BLaER1 (cell line): ENCODE data around the gene KCTD5.
"Not testable (repeated sequence)": the region's sequence is repeated elsewhere in the genome, so short reads cannot be mapped to it uniquely, and the experiment has no call there.

Experiments
- H3K27ac ChIP-seq: shearing (Covaris generic); formaldehyde crosslinking; 2 replicates; pipeline ENCODE4 v1.8.1; 2022
- H3K27me3 ChIP-seq: shearing (Covaris generic); formaldehyde crosslinking; 2 replicates; pipeline ENCODE4 v1.8.1; 2022
- H3K36me3 ChIP-seq: shearing (Covaris generic); formaldehyde crosslinking; 2 replicates; pipeline ENCODE4 v1.8.1; 2022
- H3K4me1 ChIP-seq: shearing (Covaris generic); formaldehyde crosslinking; 2 replicates; pipeline ENCODE4 v1.8.1; 2022
- H3K4me2 ChIP-seq: shearing (Covaris generic); formaldehyde crosslinking; 2 replicates; pipeline ENCODE4 v1.8.1; 2022
- H3K4me3 ChIP-seq: shearing (Covaris generic); formaldehyde crosslinking; 2 replicates; pipeline ENCODE4 v1.8.1; 2022
- H3K9ac ChIP-seq: shearing (Covaris generic); formaldehyde crosslinking; 2 replicates; pipeline ENCODE4 v1.8.1; 2022
- H3K9me3 ChIP-seq: shearing (Covaris generic); formaldehyde crosslinking; 2 replicates; pipeline ENCODE4 v1.8.1; 2022
- H4K20me1 ChIP-seq: shearing (Covaris generic); formaldehyde crosslinking; 2 replicates; pipeline ENCODE4 v1.8.1; 2022
- Cebpa-rat ChIP-seq: shearing (Covaris generic); IDR thresholded peaks from 2 replicates; pipeline ENCODE4 v1.8.1; 2022

KCTD5 gene

DNA sequence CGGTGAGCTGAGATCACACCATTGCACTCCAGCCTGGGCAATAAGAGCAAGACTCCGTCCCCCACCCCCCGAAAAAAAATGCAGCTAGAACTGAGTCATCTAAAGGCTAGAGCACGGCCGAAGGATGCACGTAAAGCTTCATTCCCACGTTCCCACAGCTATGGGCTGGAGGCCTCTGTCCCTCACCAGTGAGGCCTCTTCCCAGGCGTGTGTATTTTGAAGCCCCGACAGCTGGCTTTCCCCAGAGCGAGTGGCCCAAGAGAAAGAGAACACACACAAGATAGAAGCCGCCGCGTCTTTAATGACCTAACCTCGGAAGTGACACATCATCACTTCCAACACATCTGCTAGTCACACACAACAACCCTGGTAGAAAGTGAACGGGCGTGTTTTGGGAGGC lies 6.6 kb upstream of the KCTD5 start:
- no peak for TF ChIP-seq Cebpa-rat
- no peaks in the 10 kb centered on the region for H3K9me3 ChIP-seq
- no peak overlapping the region for H3K9ac ChIP-seq
- H3K4me1 ChIP-seq, result peaks cover 82% of the 10 kb centered on the region
- H4K20me1 ChIP-seq, result peaks cover 35% of the 10 kb centered on the region
- H3K27me3 ChIP-seq, result no peaks in the 10 kb centered on the region
- no peaks in the 10 kb centered on the region for H3K36me3 ChIP-seq
- H3K4me2 ChIP-seq, result peak overlapping the region; percentile 45; the same call in 1 of the 2 replicates
- no peak overlapping the region for H3K4me3 ChIP-seq
- H3K27ac ChIP-seq, result no peak overlapping the region

- not testable (repeated sequence) for H3K9ac ChIP-seq, H3K27ac ChIP-seq, H3K9me3 ChIP-seq, H3K27me3 ChIP-seq, H3K36me3 ChIP-seq, H3K4me3 ChIP-seq
- Histone ChIP-seq H4K20me1 (peaks cover 26% of the 10 kb centered on the region), H3K4me1 (peaks cover 82% of the 10 kb centered on the region), H3K4me2 (peak overlapping the region; percentile 71)
Observed at GRCh38 chr16:2676937-2677336, 5.4 kb upstream of the KCTD5 start.

- not testable (repeated sequence) for H3K36me3 ChIP-seq, H3K4me3 ChIP-seq
- H3K4me2 ChIP-seq, result peak overlapping the region; percentile 71
Observed at GRCh38 chr16:2678206-2678965, 3.9 kb upstream of the KCTD5 start.

GRCh38 chr16:2679902-2680301 lies 2.4 kb upstream of the KCTD5 start:
- H3K27me3 ChIP-seq, H3K9me3 ChIP-seq, H3K36me3 ChIP-seq, H3K27ac ChIP-seq: not testable (repeated sequence)
- H3K4me2 ChIP-seq, result peak overlapping the region; percentile 92
- H4K20me1 ChIP-seq, result peaks cover 29% of the 10 kb centered on the region; the same call in 1 of the 2 replicates
- peak overlapping the region; percentile 47 for H3K4me3 ChIP-seq
- H3K9ac ChIP-seq, result peak overlapping the region; percentile 12; the same call in 1 of the 2 replicates
- H3K4me1 ChIP-seq, result peaks cover 80% of the 10 kb centered on the region

More at GRCh38 chr16:2678206-2678965, 3.9 kb upstream of the KCTD5 start:
- not testable (repeated sequence) for H3K9me3 ChIP-seq, H3K27ac ChIP-seq, H3K27me3 ChIP-seq, H3K9ac ChIP-seq
- Histone ChIP-seq H4K20me1 (peaks cover 27% of the 10 kb centered on the region; the same call in 1 of the 2 replicates), H3K4me1 (peaks cover 79% of the 10 kb centered on the region)

- peak overlapping the region; percentile 92 for H3K4me2 ChIP-seq
- H3K27me3 ChIP-seq, H3K36me3 ChIP-seq, H3K9me3 ChIP-seq, H3K27ac ChIP-seq, H3K9ac ChIP-seq: not testable (repeated sequence)
- H3K4me3 ChIP-seq, result peak overlapping the region; percentile 47; the same call in 1 of the 2 replicates
- H4K20me1 ChIP-seq, result peaks cover 26% of the 10 kb centered on the region; the same call in 1 of the 2 replicates
- peaks cover 78% of the 10 kb centered on the region for H3K4me1 ChIP-seq
Observed at GRCh38 chr16:2680360-2680759, 2.0 kb upstream of the KCTD5 start.

- not testable (repeated sequence) for H3K36me3 ChIP-seq, H3K9me3 ChIP-seq, H3K27me3 ChIP-seq
- Histone ChIP-seq H3K4me2 (peak overlapping the region; percentile 92), H3K27ac (peak overlapping the region; percentile 84), H3K9ac (peak overlapping the region; percentile 90), H3K4me3 (peak overlapping the region; percentile 85), H3K4me1 (peaks cover 69% of the 10 kb centered on the region), H4K20me1 (peaks cover 31% of the 10 kb centered on the region)
Observed at GRCh38 chr16:2683041-2683440, 718 bp downstream of the KCTD5 start.

DNA sequence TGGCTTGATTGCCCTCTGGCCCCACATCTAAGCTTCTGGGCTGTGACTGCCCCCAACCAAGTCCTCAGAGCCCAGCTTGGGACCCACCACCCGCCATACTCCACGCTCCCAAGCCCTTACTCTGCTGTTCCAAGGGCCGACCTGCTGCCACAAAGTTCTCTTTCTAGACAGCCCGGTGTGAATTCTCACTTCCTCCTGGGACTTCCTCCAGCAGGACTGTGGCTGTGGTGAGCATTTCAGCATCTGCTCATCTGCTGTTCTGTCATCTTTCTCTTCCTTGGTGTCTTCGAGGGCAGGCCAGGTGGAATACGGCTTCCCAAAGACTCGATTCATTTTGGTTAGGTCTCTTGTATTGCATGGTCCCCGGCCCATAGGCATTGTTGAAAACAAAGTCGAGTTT lies 3.8 kb downstream of the KCTD5 start:
- H3K9ac ChIP-seq, H3K9me3 ChIP-seq, H3K4me3 ChIP-seq, H3K27ac ChIP-seq, H3K27me3 ChIP-seq: not testable (repeated sequence)
- Histone ChIP-seq H3K4me2 (peak overlapping the region; percentile 54), H3K36me3 (peaks cover 14% of the 10 kb centered on the region), H4K20me1 (peaks cover 52% of the 10 kb centered on the region), H3K4me1 (peaks cover 64% of the 10 kb centered on the region)

DNA sequence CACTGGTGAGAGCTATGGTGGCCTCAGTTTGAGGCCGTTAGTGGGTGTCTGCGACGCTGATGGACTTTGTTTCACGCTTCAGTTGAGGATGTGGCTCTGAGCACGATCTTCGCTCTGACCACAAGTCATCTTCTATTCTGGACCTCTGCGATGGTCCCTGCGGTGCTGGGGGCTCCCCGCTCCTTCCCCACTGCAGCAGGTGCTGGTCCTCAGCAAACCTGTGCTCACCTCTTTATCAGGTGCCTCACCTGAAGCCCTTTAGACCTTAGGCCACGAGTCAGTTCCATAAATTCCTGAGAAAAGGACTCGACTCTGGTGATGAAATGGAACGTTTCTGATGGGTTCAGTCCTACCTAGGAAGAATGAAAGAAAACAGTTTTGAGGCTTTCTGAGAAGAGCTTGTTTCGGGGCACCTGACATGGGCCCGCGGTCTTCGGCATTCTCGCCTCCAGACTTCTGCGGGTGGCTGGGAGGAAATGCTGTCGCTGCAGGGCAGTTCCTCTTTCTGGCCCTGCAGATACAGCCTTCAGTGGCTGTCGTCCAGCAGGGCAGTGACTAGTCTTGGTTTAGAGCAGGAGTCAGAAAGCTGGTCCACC lies 4.7 kb downstream of the KCTD5 start:
- H3K27ac ChIP-seq, result peak overlapping the region; percentile 66
- peak overlapping the region; percentile 17; the same call in 1 of the 2 replicates for H3K9ac ChIP-seq
- H3K27me3 ChIP-seq, result no peaks in the 10 kb centered on the region
- H3K4me1 ChIP-seq, result peaks cover 64% of the 10 kb centered on the region
- peaks cover 62% of the 10 kb centered on the region for H4K20me1 ChIP-seq
- peaks cover 17% of the 10 kb centered on the region for H3K36me3 ChIP-seq
- H3K4me3 ChIP-seq, result peak overlapping the region; percentile 51
- H3K9me3 ChIP-seq, result no peaks in the 10 kb centered on the region
- TF ChIP-seq Cebpa-rat, result no peak
- H3K4me2 ChIP-seq, result peak overlapping the region; percentile 93

DNA sequence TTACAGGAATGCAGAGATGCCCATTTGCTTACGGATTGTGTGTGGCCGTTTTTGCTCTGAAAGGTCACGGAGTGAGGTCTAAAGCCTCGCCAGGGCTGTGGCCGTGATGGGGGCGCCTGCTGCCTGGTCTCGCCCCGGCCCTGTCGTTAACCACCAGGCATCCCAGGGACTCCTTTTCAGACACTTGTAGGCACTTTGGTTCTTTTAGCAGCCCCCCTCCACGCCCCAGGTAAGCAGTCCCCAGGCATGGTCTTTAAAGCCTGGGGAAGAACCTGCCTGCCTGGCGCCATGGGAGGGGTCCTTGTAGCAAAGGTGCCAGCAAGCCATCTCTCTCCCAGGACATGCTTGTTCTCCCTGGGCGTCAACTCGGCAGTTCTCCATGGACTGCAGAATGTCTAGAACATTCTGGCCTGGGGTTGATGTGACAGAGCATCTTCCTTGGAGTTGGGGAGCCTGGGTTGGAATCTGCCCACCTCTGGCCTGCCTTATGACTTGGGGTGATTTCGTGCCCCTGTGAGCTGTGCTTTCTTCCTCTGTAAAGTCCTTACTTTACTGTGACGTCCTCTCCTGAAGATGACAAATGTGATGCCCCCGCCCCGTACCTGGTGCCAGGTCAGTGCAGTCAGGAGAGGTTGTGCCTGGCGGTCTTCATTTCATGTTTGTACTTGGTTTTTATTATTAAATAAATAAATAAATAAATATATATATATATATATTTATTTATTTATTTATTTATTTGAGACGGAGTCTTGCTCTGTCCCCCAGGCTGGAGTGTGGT lies 5.4 kb downstream of the KCTD5 start:
- Histone ChIP-seq H3K9me3 (no peaks in the 10 kb centered on the region), H3K9ac (peak overlapping the region; percentile 17; the same call in 1 of the 2 replicates), H3K4me2 (peak overlapping the region; percentile 93), H3K4me1 (peaks cover 71% of the 10 kb centered on the region), H3K27ac (peak overlapping the region; percentile 32; the same call in 1 of the 2 replicates), H4K20me1 (peaks cover 67% of the 10 kb centered on the region), H3K4me3 (peak overlapping the region; percentile 51), H3K27me3 (no peaks in the 10 kb centered on the region), H3K36me3 (peaks cover 17% of the 10 kb centered on the region)
- no peak for TF ChIP-seq Cebpa-rat

DNA sequence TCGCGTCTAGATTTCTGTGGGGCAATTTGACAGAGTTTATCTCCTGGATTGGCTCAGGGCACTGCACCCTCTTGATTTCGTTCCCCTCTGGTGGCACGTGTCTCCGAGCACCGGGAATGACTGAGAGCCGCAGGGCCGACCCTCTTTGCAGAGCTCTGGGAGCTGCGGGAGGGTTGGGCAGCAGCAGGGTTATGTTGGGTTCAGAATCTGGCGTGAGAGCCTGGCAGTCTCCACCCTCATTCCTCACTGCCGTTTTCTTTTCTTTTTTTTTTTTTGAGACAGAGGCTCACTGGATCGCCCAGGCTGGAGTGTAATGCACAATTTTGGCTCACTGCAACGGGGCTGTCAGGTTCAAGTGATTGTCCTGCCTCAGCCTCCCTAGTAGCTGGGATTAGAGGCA lies 7.1 kb downstream of the KCTD5 start:
- H3K27me3 ChIP-seq, H3K4me3 ChIP-seq, H3K27ac ChIP-seq, H3K9me3 ChIP-seq, H3K9ac ChIP-seq: not testable (repeated sequence)
- Histone ChIP-seq H4K20me1 (peaks cover 70% of the 10 kb centered on the region), H3K36me3 (peaks cover 17% of the 10 kb centered on the region), H3K4me2 (peak overlapping the region; percentile 97), H3K4me1 (peaks cover 69% of the 10 kb centered on the region)
